Right kidney (tissue), 1 donor: ENCODE measurements around the gene SLC37A4.
"Not testable (repeated sequence)": the region's sequence is repeated elsewhere in the genome, so short reads cannot be mapped to it uniquely, and the experiment has no call there.

ENCODE experiments used
- DNase-seq: peaks from one replicate; pipeline ENCODE4 v3.0.0-alpha.2; 2016

SLC37A4 gene

GRCh38 chr11:119044708-119045107, 14.0 kb upstream of the SLC37A4 start:
- no peak for DNase-seq

- no peak for DNase-seq
These were observed 12.2 kb upstream of the SLC37A4 start for GRCh38 chr11:119042927-119043326.

- no peak for DNase-seq
These were observed 11.3 kb upstream of the SLC37A4 start for GRCh38 chr11:119041821-119042514.

- not testable (repeated sequence) for DNase-seq
These were observed 8.8 kb upstream of the SLC37A4 start for GRCh38 chr11:119039471-119039870.

GRCh38 chr11:119038884-119039283, 8.2 kb upstream of the SLC37A4 start:
- DNase-seq: no peak

- no peak for DNase-seq
These were observed 4.1 kb upstream of the SLC37A4 start for GRCh38 chr11:119034813-119035212.

GRCh38 chr11:119033421-119033820, 2.7 kb upstream of the SLC37A4 start:
- DNase-seq: not testable (repeated sequence)

GRCh38 chr11:119031912-119032280, 1.2 kb upstream of the SLC37A4 start:
- no peak for DNase-seq

- no peak for DNase-seq
These were observed 698 bp downstream of the SLC37A4 start for GRCh38 chr11:119030029-119030328.

- DNase-seq: peak; percentile 58
These were observed 1.2 kb downstream of the SLC37A4 start for GRCh38 chr11:119029340-119030028.

GRCh38 chr11:119029069-119029339, 1.7 kb downstream of the SLC37A4 start:
- DNase-seq: no peak

GRCh38 chr11:119028346-119029068, 2.2 kb downstream of the SLC37A4 start:
- DNase-seq: no peak

GRCh38 chr11:119027561-119028345, 2.9 kb downstream of the SLC37A4 start:
- no peak for DNase-seq

GRCh38 chr11:119026970-119027369, 3.7 kb downstream of the SLC37A4 start:
- DNase-seq: no peak

GRCh38 chr11:119025978-119026766, 4.5 kb downstream of the SLC37A4 start:
- no peak for DNase-seq

- no peak for DNase-seq
These were observed 5.1 kb downstream of the SLC37A4 start for GRCh38 chr11:119025541-119025940.

- no peak for DNase-seq
These were observed 5.6 kb downstream of the SLC37A4 start for GRCh38 chr11:119025099-119025473.

- no peak for DNase-seq
These were observed 6.1 kb downstream of the SLC37A4 start for GRCh38 chr11:119024430-119025098.

GRCh38 chr11:119023741-119024140, 6.9 kb downstream of the SLC37A4 start:
- DNase-seq: no peak

- DNase-seq: no peak
These were observed 9.0 kb downstream of the SLC37A4 start for GRCh38 chr11:119021631-119022030.

- no peak for DNase-seq
These were observed 10.7 kb downstream of the SLC37A4 start for GRCh38 chr11:119019996-119020395.
